Fibroblast of lung (primary cell): ENCODE data around the gene PDLIM7.

Experiments
- EZH2 ChIP-seq: IDR thresholded peaks from 2 replicates; pipeline ENCODE4 v1.5.1; 2012; ENCODE audit warnings: low read length, control low read depth, mild to moderate bottlenecking; ENCODE audit errors: missing control alignments
- TF ChIP-seq, protein P1 (sequence below), 2 donors: IDR thresholded peaks in 1 of 2; conservative IDR thresholded peaks in 1 of 2; 1 replicate in 1 of 2; 2 replicates in 1 of 2; pipeline ENCODE4 v1.5.1; 2011 to 2012; ENCODE audit warnings: low read length in 2 of 2, control low read depth in 1 of 2, inconsistent platforms in 1 of 2, low read depth in 1 of 2, mild to moderate bottlenecking in 1 of 2

DNA sequence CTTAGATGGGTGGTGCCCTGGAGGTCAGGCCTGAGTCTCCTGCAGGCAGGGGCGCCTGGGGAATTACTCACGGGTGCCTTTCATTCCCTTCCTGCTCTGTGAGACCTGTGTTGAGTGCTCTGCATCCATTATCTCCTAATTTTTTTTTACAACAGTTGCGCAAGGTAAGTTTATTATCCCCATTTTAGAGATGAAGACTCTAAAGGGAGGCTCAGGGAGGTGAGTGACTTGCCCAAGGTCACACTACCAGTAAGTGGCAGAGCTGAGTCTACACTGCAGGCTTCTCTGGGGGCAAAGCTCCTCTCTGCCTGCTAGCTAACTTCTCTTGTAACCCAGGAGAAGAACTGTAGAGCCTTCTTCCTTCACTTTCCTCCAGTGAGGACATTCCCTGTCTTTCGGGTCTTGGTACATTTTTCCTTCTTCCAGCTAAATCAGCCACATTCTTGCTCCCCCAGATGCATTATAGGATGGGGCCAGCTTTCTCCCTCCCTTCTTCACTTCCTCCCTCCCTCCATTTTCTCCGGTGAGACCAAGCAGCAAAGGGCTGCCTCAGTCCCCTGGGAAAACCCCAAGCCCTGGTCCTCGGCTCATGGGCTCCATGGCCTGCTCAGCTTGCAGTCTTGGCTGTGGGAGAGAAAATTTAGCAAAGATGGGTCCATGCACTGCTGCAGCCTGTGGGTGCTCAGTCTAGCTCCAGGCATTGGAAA, 49.0 kb downstream of the PDLIM7 start:
- TF ChIP-seq, protein P1, sequence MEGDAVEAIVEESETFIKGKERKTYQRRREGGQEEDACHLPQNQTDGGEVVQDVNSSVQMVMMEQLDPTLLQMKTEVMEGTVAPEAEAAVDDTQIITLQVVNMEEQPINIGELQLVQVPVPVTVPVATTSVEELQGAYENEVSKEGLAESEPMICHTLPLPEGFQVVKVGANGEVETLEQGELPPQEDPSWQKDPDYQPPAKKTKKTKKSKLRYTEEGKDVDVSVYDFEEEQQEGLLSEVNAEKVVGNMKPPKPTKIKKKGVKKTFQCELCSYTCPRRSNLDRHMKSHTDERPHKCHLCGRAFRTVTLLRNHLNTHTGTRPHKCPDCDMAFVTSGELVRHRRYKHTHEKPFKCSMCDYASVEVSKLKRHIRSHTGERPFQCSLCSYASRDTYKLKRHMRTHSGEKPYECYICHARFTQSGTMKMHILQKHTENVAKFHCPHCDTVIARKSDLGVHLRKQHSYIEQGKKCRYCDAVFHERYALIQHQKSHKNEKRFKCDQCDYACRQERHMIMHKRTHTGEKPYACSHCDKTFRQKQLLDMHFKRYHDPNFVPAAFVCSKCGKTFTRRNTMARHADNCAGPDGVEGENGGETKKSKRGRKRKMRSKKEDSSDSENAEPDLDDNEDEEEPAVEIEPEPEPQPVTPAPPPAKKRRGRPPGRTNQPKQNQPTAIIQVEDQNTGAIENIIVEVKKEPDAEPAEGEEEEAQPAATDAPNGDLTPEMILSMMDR (conservative IDR thresholded peaks at IDR 0.05 in 1 of 2, IDR thresholded peaks at IDR 0.05 in 1 of 2; ENCODE audit: low read depth in 1 of 2, low read length in 2 of 2) = no peak
- no peak for TF ChIP-seq EZH2
